ENCODE results near the gene EPHB4. TPM values are rescaled to one million over a fixed set of nuclear protein-coding genes. Genes with fewer than 3 reads are reported as not detected.
"Not testable (repeated sequence)": the region's sequence is repeated elsewhere in the genome, so short reads cannot be mapped to it uniquely, and the experiment has no call there.

EPHB4 gene
- total and polyA plus RNA-seq, 2 of the 8 experiments (the other 6 are each of a cell fraction or from before 2014, with no cell fraction given): 85.0 to 113 TPM

DNA sequence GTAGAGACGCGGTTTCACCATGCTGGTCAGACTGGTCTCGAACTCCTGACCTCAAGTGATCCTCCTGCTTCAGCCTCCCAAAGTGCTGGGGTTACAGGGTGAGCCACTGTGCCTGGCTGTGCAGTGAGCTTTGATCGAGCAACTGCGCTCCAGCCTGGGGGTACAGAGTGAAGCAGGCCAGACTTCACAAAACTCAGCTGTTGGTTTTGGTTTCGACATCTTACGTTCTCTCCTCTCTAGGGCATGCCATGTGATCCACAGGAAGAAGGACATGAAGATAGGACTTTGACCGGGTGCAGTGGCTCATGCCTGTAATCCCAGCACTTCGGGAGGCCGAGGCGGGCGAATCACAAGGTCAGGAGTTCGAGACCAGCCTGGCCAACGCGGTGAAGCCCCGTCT lies 10.8 kb downstream of the EPHB4 start:
- not testable (repeated sequence) for H4K5ac ChIP-seq (ENCODE audit: insufficient read length, low read depth, low read length); H3K4me2 ChIP-seq (ENCODE audit: insufficient read depth in 1 of 2, low read depth in 2 of 2, low read length in 2 of 2); H4K20me1 ChIP-seq (replicated peaks in 1 of 2; ENCODE audit: control insufficient read depth in 1 of 2, insufficient read depth in 2 of 2, low read length in 2 of 2); H3K18ac ChIP-seq (ENCODE audit: extremely low read depth, low read length); DNase-seq (ENCODE audit: low read depth in 1 of 2, low spot score in 2 of 2); H2BK120ac ChIP-seq (replicated peaks; ENCODE audit: low read depth, low read length); H3K79me1 ChIP-seq (ENCODE audit: low read depth, low read length); H3K4me3 ChIP-seq (ENCODE audit: extremely low read depth in 1 of 4, insufficient read depth in 2 of 4, low read depth in 3 of 4, low read length in 4 of 4); H4K91ac ChIP-seq (replicated peaks; ENCODE audit: insufficient read length, low read length); H3K9ac ChIP-seq (replicated peaks in 1 of 4; ENCODE audit: extremely low read depth in 1 of 4, low read depth in 3 of 4, low read length in 3 of 4); H2BK12ac ChIP-seq (ENCODE audit: low read depth, low read length); H2AK5ac ChIP-seq (ENCODE audit: low read depth, low read length); FAIRE-seq; H3K56ac ChIP-seq (replicated peaks; ENCODE audit: insufficient read length, low read depth, low read length); H3K27ac ChIP-seq (ENCODE audit: low read depth, low read length); H3K79me2 ChIP-seq (ENCODE audit: control insufficient read depth in 1 of 2, insufficient read depth in 2 of 2, low read length in 2 of 2); H3K23me2 ChIP-seq (ENCODE audit: low read depth, low read length); H2BK15ac ChIP-seq (ENCODE audit: low read length); H2AFZ ChIP-seq (ENCODE audit: low read length); H2BK20ac ChIP-seq (ENCODE audit: low read length); H3K4me1 ChIP-seq (replicated peaks in 1 of 4; ENCODE audit: control insufficient read depth in 3 of 4, insufficient read depth in 4 of 4, low read length in 3 of 4); H3K14ac ChIP-seq (ENCODE audit: insufficient read length); H4K8ac ChIP-seq (ENCODE audit: extremely low read depth, insufficient read depth, low read length); H3K4ac ChIP-seq (replicated peaks; ENCODE audit: insufficient read length, low read depth, low read length); H3K9me3 ChIP-seq (ENCODE audit: insufficient read depth in 2 of 2, low read depth in 1 of 2, low read length in 1 of 2); H3K27me3 ChIP-seq (replicated peaks in 1 of 4; ENCODE audit: control insufficient read depth in 3 of 4, extremely low read depth in 1 of 4, insufficient read depth in 3 of 4, low read length in 3 of 4); H3K23ac ChIP-seq (ENCODE audit: insufficient read length); H2BK5ac ChIP-seq (ENCODE audit: low read depth, low read length)
- POLR2A ChIA-PET (ENCODE audit: partially characterized antibody): interaction anchor here (0.7 to 10.3 kb wide), 13 partner anchors 9 to 751 kb away, joined by 3 to 124 read pairs (median 3); partner anchors contain the start of genes EPHB4 and SRRT
- 95% methylated on average over 13 of the region's 16 CpGs; no CpG with 5 or more reads in 1 of the 2 experiments for WGBS, 2 experiments (ENCODE audit: extremely low coverage in 1 of 2, insufficient coverage in 1 of 2, insufficient read length in 1 of 2, insufficient replicate concordance in 2 of 2, low coverage in 1 of 2, low lambda C conversion rate in 2 of 2, missing lambda C conversion rate in 1 of 2)
- CTCF ChIA-PET (ENCODE audit: partially characterized antibody): interaction anchor here (0.5 to 8.7 kb wide), 9 partner anchors 9 to 342 kb away, joined by 3 to 117 read pairs (median 5); partner anchors contain the start of genes EPHB4 and SLC12A9
- peaks cover 30 to 94% (median 67%) of the 10 kb centered on the region in 4 experiments for H3K36me3 ChIP-seq (ENCODE audit: control insufficient read depth in 2 of 4, insufficient read depth in 4 of 4, low read length in 3 of 4)

Measured in H1 (cell line).